K562 (cell line): ENCODE measurements around the gene TLR5. TPM values are rescaled to one million over a fixed set of nuclear protein-coding genes. Genes with fewer than 3 reads are reported as not detected.

ENCODE experiments used
- ATAC-seq: fragments of 200-7000 bp; cut with Tn5 transposase; 3 replicates; pipeline ENCODE4 v1.9.1; 2020; ENCODE audit warnings: moderate library complexity
- BruUV-seq: library from RNA; stranded (reverse); fragments of 400-500 nt; replicated peaks from 2 replicates; lab custom pipeline; 2021; lab: Mats Ljungman, UMichigan
- CTCF ChIA-PET: fragments of 300-600 bp; formaldehyde crosslinking; extraction: SDS; loops from one replicate; lab custom pipeline; 2021; ENCODE audit warnings: low intra/inter-chr PET ratio; lab: Yijun Ruan, JAX
- POLR2A ChIA-PET: fragments of 300-600, 350-650 bp; sonication (Branson Sonifier 250); formaldehyde crosslinking; extraction: SDS; loops from one replicate; lab custom pipeline; 2021; ENCODE audit warnings: antibody characterized with exemption, inconsistent platforms; lab: Yijun Ruan, JAX
- DNase-seq, 4 experiments: peaks; one replicate each; pipeline versions ENCODE4 v3.0.0 to v3.0.0-alpha.2; 2011 to 2018; ENCODE audit warnings: low spot score in 3 of 4, mixed read lengths in 3 of 4; ENCODE audit errors: extremely low read depth in 1 of 4
- FAIRE-seq: peaks from 2 replicates; lab custom pipeline; 2011; peaks lifted over from hg19 to GRCh38; lab: Jason Lieb, UNC
- H2AFZ ChIP-seq: 2 replicates; pipeline ENCODE4 v1.6.0; 2011; ENCODE audit warnings: low read depth, low read length, control low read depth, inconsistent platforms
- H3K27ac ChIP-seq: fragments of 200-600 bp; 3 replicates; pipeline ENCODE4 v1.8.0; 2011; ENCODE audit warnings: low read depth, mild to moderate bottlenecking, control low read depth, inconsistent platforms, low read length, moderate library complexity, mixed read lengths; ENCODE audit errors: extremely low read depth
- H3K27me3 ChIP-seq, 2 experiments: fragments of 300-600 bp in 1 of 2; 2 replicates in 1 of 2; 3 replicates in 1 of 2; pipeline versions ENCODE4 v1.6.0 to v1.8.0; 2011; ENCODE audit warnings: inconsistent platforms in 2 of 2, low read length in 2 of 2, mild to moderate bottlenecking in 1 of 2, mixed read lengths in 1 of 2, moderate library complexity in 1 of 2; ENCODE audit not compliant: control insufficient read depth in 2 of 2, insufficient read depth in 2 of 2
- H3K36me3 ChIP-seq: fragments of 300-600 bp; 3 replicates; pipeline ENCODE4 v1.8.0; 2011; ENCODE audit warnings: mild to moderate bottlenecking, low read length, inconsistent platforms; ENCODE audit not compliant: control insufficient read depth, insufficient read depth
- H3K4me1 ChIP-seq, 2 experiments: fragments of 200-600 bp in 1 of 2; replicated peaks in 1 of 2; 2 replicates in 1 of 2; 3 replicates in 1 of 2; pipeline versions ENCODE4 v1.5.1 to v1.8.0; 2011; ENCODE audit warnings: inconsistent platforms in 2 of 2, low read length in 2 of 2, mild to moderate bottlenecking in 1 of 2, mixed read lengths in 1 of 2, moderate library complexity in 1 of 2; ENCODE audit not compliant: control insufficient read depth in 2 of 2, insufficient read depth in 2 of 2
- H3K4me2 ChIP-seq: 2 replicates; pipeline ENCODE4 v1.6.1; 2011; ENCODE audit warnings: low read length, control low read depth, inconsistent platforms, mixed read lengths; ENCODE audit not compliant: insufficient read depth
- H3K4me3 ChIP-seq: fragments of 200-600 bp; sonication (generic), shearing (Covaris generic); 2 replicates; pipeline ENCODE4 v1.5.1; 2016; ENCODE audit warnings: control low read depth, inconsistent platforms
- H3K79me2 ChIP-seq: fragments of 200-600 bp; 3 replicates; pipeline ENCODE4 v1.8.0; 2011; ENCODE audit warnings: low read length, inconsistent platforms; ENCODE audit not compliant: control insufficient read depth, insufficient read depth
- H3K9ac ChIP-seq, 2 experiments: 2 replicates each; pipeline versions ENCODE4 v1.6.0 to v1.6.1; 2011; ENCODE audit warnings: low read depth in 2 of 2, low read length in 2 of 2, control low read depth in 1 of 2, inconsistent platforms in 1 of 2, mild to moderate bottlenecking in 1 of 2, mixed read lengths in 1 of 2; ENCODE audit not compliant: insufficient read depth in 1 of 2
- H3K9me1 ChIP-seq: one replicate; pipeline ENCODE4 v1.6.0; 2011; ENCODE audit warnings: inconsistent platforms, mild to moderate bottlenecking, low read length, moderate library complexity; ENCODE audit not compliant: control insufficient read depth, insufficient read depth
- H3K9me3 ChIP-seq: replicated peaks from 2 replicates; pipeline ENCODE4 v1.5.1; 2011; ENCODE audit warnings: low read depth, low read length, inconsistent platforms; ENCODE audit not compliant: control insufficient read depth, insufficient read depth
- H4K20me1 ChIP-seq: replicated peaks from 2 replicates; pipeline ENCODE4 v1.6.1; 2011; ENCODE audit warnings: low read length, inconsistent platforms, mixed read lengths; ENCODE audit not compliant: control insufficient read depth, insufficient read depth
- BDP1 ChIP-seq: IDR thresholded peaks from 3 replicates; pipeline ENCODE4 v1.6.1; 2011; ENCODE audit not compliant: insufficient read length, insufficient read depth
- ZBTB8A ChIP-seq: fragments of 450-650 bp; IDR thresholded peaks from 2 replicates; pipeline ENCODE4 v1.6.1; 2018; ENCODE audit warnings: mild to moderate bottlenecking, moderate library complexity; ENCODE audit not compliant: partially characterized antibody
- ZNF165 ChIP-seq: fragments of 250-450 bp; sonication (Bioruptor Pico); IDR thresholded peaks from 2 replicates; pipeline ENCODE4 v1.4.0; 2020; ENCODE audit warnings: borderline replicate concordance
- ZNF212 ChIP-seq: fragments of 450-650 bp; formaldehyde crosslinking; IDR thresholded peaks from 2 replicates; pipeline ENCODE4 v1.4.0; 2020; ENCODE audit warnings: mild to moderate bottlenecking
- WGBS: fragments of 100-300 bp; shearing (Covaris generic); methylation state at CpG from one replicate; pipeline ENCODE4 v1.1.6; 2016; ENCODE audit warnings: low coverage, mixed read lengths; ENCODE audit not compliant: insufficient coverage; ENCODE audit errors: missing lambda C conversion rate; 5-methylcytosine and 5-hydroxymethylcytosine counted together
- in situ Hi-C: fragments of 300-500 bp; cut with MboI; formaldehyde crosslinking; loops from 4 replicates; pipeline ENCODE4 v1.15.0; 2018; ENCODE audit warnings: inconsistent platforms, mixed read lengths
- intact Hi-C: fragments of 100-400 bp; cut with micrococcal nuclease; formaldehyde crosslinking; loops from 2 replicates; pipeline ENCODE4 v1.14.2; 2022
- polyA plus RNA-seq, 8 experiments: library from polyadenylated mRNA; depleted of rRNA in 4 of 8; stranded (reverse) in 5 of 8; unstranded in 3 of 8; fragments of >200 nt; fragmentation: Nextera tagmentation in 2 of 8; fragmentation: Illumina TruSeq in 1 of 8; extraction: Ambion mirVana in 2 of 8; extraction: Trizol in 1 of 8; gene quantifications; 2 replicates each; pipeline versions ENCODE4 v1.2.1 to v1.2.3, GENCODE V29; 2011 to 2014; ENCODE audit warnings: inconsistent platforms in 1 of 8, missing spikeins in 1 of 8
- total RNA-seq, 7 experiments: library from RNA; depleted of rRNA in 6 of 7; stranded (reverse); fragments of >200 nt in 6 of 7; fragmentation: Illumina TruSeq in 2 of 7; extraction: Trizol in 2 of 7; gene quantifications; 2 replicates each; pipeline versions ENCODE4 v1.2.1 to v1.2.3, GENCODE V29; 2011 to 2021; ENCODE audit warnings: low replicate concordance in 1 of 7
- TF ChIP-seq, protein P1 (sequence below): sonication (generic); formaldehyde crosslinking; IDR thresholded peaks from 2 replicates; pipeline ENCODE4 v1.9.0; 2022; ENCODE audit warnings: mild to moderate bottlenecking, missing genetic modification reagents
- TF ChIP-seq, protein P2 (sequence below): IDR thresholded peaks from 2 replicates; pipeline ENCODE4 v1.6.1; 2014; ENCODE audit warnings: antibody characterized with exemption
- TF ChIP-seq, protein P3 (sequence below): sonication (generic); formaldehyde crosslinking; IDR thresholded peaks from 2 replicates; pipeline ENCODE4 v1.8.1; 2023; ENCODE audit warnings: mild to moderate bottlenecking, missing genetic modification reagents, moderate library complexity
- TF ChIP-seq, protein P4 (sequence below), 2 experiments: fragments of 450-650 bp in 1 of 2; sonication (generic) in 1 of 2; formaldehyde crosslinking in 1 of 2; IDR thresholded peaks in 1 of 2; conservative IDR thresholded peaks in 1 of 2; 2 replicates each; pipeline versions ENCODE4 v1.6.1 to v1.8.1; 2016 to 2023; ENCODE audit warnings: mild to moderate bottlenecking in 2 of 2, moderate library complexity in 2 of 2, inconsistent platforms in 1 of 2, missing genetic modification reagents in 1 of 2

Gene TLR5
- total and polyA plus RNA-seq, 9 of the 15 experiments (the other 6 are each of a cell fraction or from before 2014, with no cell fraction given) = 0.93 to 7.4 (median 1.9) TPM

DNA sequence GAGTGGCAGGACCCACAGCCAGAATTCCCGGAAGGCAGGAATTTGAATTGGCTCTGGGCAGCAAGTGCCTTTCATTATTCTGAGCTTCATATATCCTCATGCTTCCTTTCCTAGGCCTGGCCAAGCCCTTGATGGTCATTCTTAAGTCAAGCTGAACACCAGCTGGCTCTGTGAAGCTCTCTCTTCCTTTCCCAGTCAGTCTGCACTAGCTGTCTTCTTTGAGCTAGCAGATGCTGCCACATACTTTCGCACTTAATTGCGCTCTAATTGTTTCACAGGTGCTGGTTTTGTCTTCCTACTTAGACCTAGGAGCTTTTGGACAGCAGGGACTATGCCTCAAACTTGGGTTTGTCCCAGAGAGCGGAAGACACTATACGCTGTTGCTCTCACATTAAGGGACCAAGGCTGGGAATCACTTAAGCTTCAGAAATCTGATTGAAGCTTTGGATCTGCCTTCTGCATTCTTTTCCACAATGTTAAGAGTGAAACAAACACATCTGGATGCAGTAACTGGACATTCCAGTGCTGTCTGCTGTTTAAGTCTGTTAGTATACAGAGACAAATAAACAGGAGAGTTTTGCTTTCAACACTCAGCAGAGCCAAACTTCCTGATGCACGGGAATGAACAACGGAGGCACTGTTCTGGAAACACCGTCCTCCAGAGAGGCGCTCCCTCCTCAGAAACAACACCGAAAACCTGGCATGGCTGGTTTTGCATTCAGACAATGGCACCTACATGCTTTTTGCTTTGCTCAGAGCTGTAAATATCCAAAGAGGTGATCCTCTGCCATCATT lies 2.2 kb downstream of the TLR5 start:
- 87% methylated on average over 10 of the region's 10 CpGs for WGBS
- CTCF ChIA-PET = interaction anchor here (0.5 kb wide), 1 partner anchor 16 kb away, joined by 3 read pairs; no protein-coding TSS in a partner anchor
- Histone ChIP-seq H3K4me3 (no peak overlapping the region), H3K4me1 (peaks cover 22 to 23% of the 10 kb centered on the region in 2 experiments), H3K9me3 (no peaks in the 10 kb centered on the region), H3K9ac (no peak overlapping the region), H3K36me3 (no peaks in the 10 kb centered on the region), H3K27ac (no peak overlapping the region), H3K9me1 (peaks cover 3% of the 10 kb centered on the region), H3K27me3 (no peaks in the 10 kb centered on the region; a peak in 1 of 5 replicates), H3K4me2 (no peak overlapping the region), H3K79me2 (no peaks in the 10 kb centered on the region), H2AFZ (no peak overlapping the region), H4K20me1 (no peaks in the 10 kb centered on the region)
- TF ChIP-seq, protein P1, sequence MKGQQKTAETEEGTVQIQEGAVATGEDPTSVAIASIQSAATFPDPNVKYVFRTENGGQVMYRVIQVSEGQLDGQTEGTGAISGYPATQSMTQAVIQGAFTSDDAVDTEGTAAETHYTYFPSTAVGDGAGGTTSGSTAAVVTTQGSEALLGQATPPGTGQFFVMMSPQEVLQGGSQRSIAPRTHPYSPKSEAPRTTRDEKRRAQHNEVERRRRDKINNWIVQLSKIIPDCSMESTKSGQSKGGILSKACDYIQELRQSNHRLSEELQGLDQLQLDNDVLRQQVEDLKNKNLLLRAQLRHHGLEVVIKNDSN (CRISPR knock-in tag) = no peak
- TF ChIP-seq, protein P2, sequence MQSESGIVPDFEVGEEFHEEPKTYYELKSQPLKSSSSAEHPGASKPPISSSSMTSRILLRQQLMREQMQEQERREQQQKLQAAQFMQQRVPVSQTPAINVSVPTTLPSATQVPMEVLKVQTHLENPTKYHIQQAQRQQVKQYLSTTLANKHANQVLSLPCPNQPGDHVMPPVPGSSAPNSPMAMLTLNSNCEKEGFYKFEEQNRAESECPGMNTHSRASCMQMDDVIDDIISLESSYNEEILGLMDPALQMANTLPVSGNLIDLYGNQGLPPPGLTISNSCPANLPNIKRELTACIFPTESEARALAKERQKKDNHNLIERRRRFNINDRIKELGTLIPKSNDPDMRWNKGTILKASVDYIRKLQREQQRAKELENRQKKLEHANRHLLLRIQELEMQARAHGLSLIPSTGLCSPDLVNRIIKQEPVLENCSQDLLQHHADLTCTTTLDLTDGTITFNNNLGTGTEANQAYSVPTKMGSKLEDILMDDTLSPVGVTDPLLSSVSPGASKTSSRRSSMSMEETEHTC = no peak
- TF ChIP-seq ZNF212 (CRISPR knock-in tag) = no peak
- no peak for TF ChIP-seq ZNF165 (CRISPR knock-in tag)
- TF ChIP-seq, protein P3, sequence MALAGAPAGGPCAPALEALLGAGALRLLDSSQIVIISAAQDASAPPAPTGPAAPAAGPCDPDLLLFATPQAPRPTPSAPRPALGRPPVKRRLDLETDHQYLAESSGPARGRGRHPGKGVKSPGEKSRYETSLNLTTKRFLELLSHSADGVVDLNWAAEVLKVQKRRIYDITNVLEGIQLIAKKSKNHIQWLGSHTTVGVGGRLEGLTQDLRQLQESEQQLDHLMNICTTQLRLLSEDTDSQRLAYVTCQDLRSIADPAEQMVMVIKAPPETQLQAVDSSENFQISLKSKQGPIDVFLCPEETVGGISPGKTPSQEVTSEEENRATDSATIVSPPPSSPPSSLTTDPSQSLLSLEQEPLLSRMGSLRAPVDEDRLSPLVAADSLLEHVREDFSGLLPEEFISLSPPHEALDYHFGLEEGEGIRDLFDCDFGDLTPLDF = no peak
- no peak for TF ChIP-seq BDP1
- TF ChIP-seq ZBTB8A = no peak
- TF ChIP-seq, protein P4, sequence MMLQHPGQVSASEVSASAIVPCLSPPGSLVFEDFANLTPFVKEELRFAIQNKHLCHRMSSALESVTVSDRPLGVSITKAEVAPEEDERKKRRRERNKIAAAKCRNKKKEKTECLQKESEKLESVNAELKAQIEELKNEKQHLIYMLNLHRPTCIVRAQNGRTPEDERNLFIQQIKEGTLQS (IDR thresholded peaks at IDR 0.05) = no peak
- TF ChIP-seq, protein P4 (CRISPR knock-in tag; conservative IDR thresholded peaks at IDR 0.05) = no peak
- in situ Hi-C loops (loop anchor here (25.0 kb wide), 1 partner anchor 546 kb away; no protein-coding TSS in a partner anchor), intact Hi-C loops (no loop called here)
- POLR2A ChIA-PET = interaction anchor here (0.6 to 1.1 kb wide), 3 partner anchors 11 to 195 kb away, joined by 3 read pairs; no protein-coding TSS in a partner anchor
- ATAC-seq (no peak), DNase-seq (no peak), FAIRE-seq (no peak)
- no TSS peak for BruUV-seq
